ENCODE measurements around the gene CMC1. TPM values are rescaled to one million over a fixed set of nuclear protein-coding genes. Genes with fewer than 3 reads are reported as not detected.

CMC1 gene
- total RNA-seq, 1 donor from 2014 or later, result 15.7 TPM

- no peak for DNase-seq (ENCODE audit: extremely low spot score, unreplicated experiment)
- Mint-ChIP-seq H3K4me3 (no peak overlapping the region), H3K27me3 (no peaks in the 10 kb centered on the region), H3K27ac (no peak overlapping the region), H3K9me3 (peaks cover 2% of the 10 kb centered on the region), H3K36me3 (peaks cover 8% of the 10 kb centered on the region), H3K4me1 (ENCODE audit: unreplicated experiment) (no peaks in the 10 kb centered on the region)
- no peak for TF ChIP-seq CTCF (conservative IDR thresholded peaks at IDR 0.05)
Observed at GRCh38 chr3:28279770-28280169, 38.4 kb downstream of the CMC1 start.

- no peak overlapping the region for H3K4me3 Mint-ChIP-seq
- no peaks in the 10 kb centered on the region for H3K27me3 Mint-ChIP-seq
- DNase-seq (ENCODE audit: extremely low spot score, unreplicated experiment), result no peak
- no peaks in the 10 kb centered on the region for H3K9me3 Mint-ChIP-seq
- H3K27ac Mint-ChIP-seq, result no peak overlapping the region
- TF ChIP-seq CTCF (conservative IDR thresholded peaks at IDR 0.05), result no peak
- peaks cover 4% of the 10 kb centered on the region for H3K36me3 Mint-ChIP-seq
- no peaks in the 10 kb centered on the region for H3K4me1 Mint-ChIP-seq (ENCODE audit: unreplicated experiment)
Observed at GRCh38 chr3:28280781-28281180, 39.4 kb downstream of the CMC1 start.

- no peak overlapping the region for H3K4me3 Mint-ChIP-seq
- no peak for DNase-seq (ENCODE audit: extremely low spot score, unreplicated experiment)
Observed at GRCh38 chr3:28286595-28286994, 45.2 kb downstream of the CMC1 start.

GRCh38 chr3:28287046-28287445 lies 45.6 kb downstream of the CMC1 start:
- Mint-ChIP-seq H3K9me3 (no peaks in the 10 kb centered on the region), H3K27me3 (no peaks in the 10 kb centered on the region), H3K27ac (no peak overlapping the region), H3K36me3 (peaks cover 4% of the 10 kb centered on the region), H3K4me1 (ENCODE audit: unreplicated experiment) (peaks cover 6% of the 10 kb centered on the region), H3K4me3 (no peak overlapping the region)
- DNase-seq (ENCODE audit: extremely low spot score, unreplicated experiment), result no peak
- no peak for TF ChIP-seq CTCF (conservative IDR thresholded peaks at IDR 0.05)

More at GRCh38 chr3:28286595-28286994, 45.2 kb downstream of the CMC1 start:
- Mint-ChIP-seq H3K27ac (no peak overlapping the region), H3K4me1 (ENCODE audit: unreplicated experiment) (peaks cover 6% of the 10 kb centered on the region), H3K36me3 (peaks cover 4% of the 10 kb centered on the region), H3K27me3 (no peaks in the 10 kb centered on the region), H3K9me3 (no peaks in the 10 kb centered on the region)
- peak; percentile 77 for TF ChIP-seq CTCF (conservative IDR thresholded peaks at IDR 0.05)

- peaks cover 6% of the 10 kb centered on the region for H3K4me1 Mint-ChIP-seq (ENCODE audit: unreplicated experiment)
Observed at GRCh38 chr3:28290863-28291300, 49.5 kb downstream of the CMC1 start.

More at GRCh38 chr3:28290863-28291300, 49.5 kb downstream of the CMC1 start:
- Mint-ChIP-seq H3K27me3 (no peaks in the 10 kb centered on the region), H3K9me3 (no peaks in the 10 kb centered on the region), H3K27ac (no peak overlapping the region), H3K36me3 (peaks cover 3% of the 10 kb centered on the region), H3K4me3 (no peak overlapping the region)
- DNase-seq (ENCODE audit: extremely low spot score, unreplicated experiment), result no peak
- TF ChIP-seq CTCF (conservative IDR thresholded peaks at IDR 0.05), result no peak

Data from type B pancreatic cell (in vitro differentiated cells).